HCT116 (cell line): ENCODE data around the gene MYO3B. TPM values are rescaled to one million over a fixed set of nuclear protein-coding genes. Genes with fewer than 3 reads are reported as not detected.

Source experiments
- ATAC-seq: fragments of 200-7000 bp; cut with Tn5 transposase; 2 replicates; pipeline ENCODE4 v1.9.1; 2020; ENCODE audit warnings: mild to moderate bottlenecking, moderate library complexity
- BruUV-seq: library from RNA; stranded (reverse); fragments of 400-500 nt; replicated peaks from 2 replicates; lab custom pipeline; 2021; lab: Mats Ljungman, UMichigan
- CTCF ChIA-PET: fragments of 300-600 bp; sonication (Branson Sonifier 250); formaldehyde crosslinking; loops from one replicate; lab custom pipeline; 2021; ENCODE audit warnings: antibody characterized with exemption; lab: Charles Lee
- POLR2A ChIA-PET: fragments of 300-600, 350-600 bp; sonication (Branson Sonifier 250); formaldehyde crosslinking; loops from one replicate; lab custom pipeline; 2021; ENCODE audit warnings: antibody characterized with exemption; lab: Charles Lee
- RAD21 ChIA-PET, 2 experiments: fragments of 300-600 bp; sonication (Branson Sonifier 250); formaldehyde crosslinking; loops; one replicate each; lab custom pipeline; 2023; ENCODE audit warnings: low total read pairs in 2 of 2; ENCODE audit not compliant: uncharacterized antibody in 2 of 2, unreplicated experiment in 2 of 2, low non-redundant PET in 1 of 2; lab: Charles Lee
- DNase-seq: peaks from one replicate; pipeline ENCODE4 v3.0.0-alpha.2; 2010; ENCODE audit warnings: low read depth, low spot score
- H2AFZ ChIP-seq: fragments of 200-600 bp; shearing (Covaris generic), sonication (generic); 2 replicates; pipeline ENCODE4 v1.6.1; 2017; ENCODE audit warnings: low read depth, mixed run types, mixed read lengths, antibody characterized with exemption, low read length; ENCODE audit not compliant: poor library complexity, severe bottlenecking
- H3K27ac ChIP-seq: 2 replicates; pipeline ENCODE4 v1.5.1; 2012; ENCODE audit warnings: low read depth, low read length
- H3K27me3 ChIP-seq: fragments of 200-600 bp; sonication (generic); 2 replicates; pipeline ENCODE4 v1.6.1; 2016; ENCODE audit warnings: mixed run types, low read length, mixed read lengths; ENCODE audit not compliant: insufficient read depth
- H3K36me3 ChIP-seq, 2 experiments: fragments of 200-500 bp in 1 of 2; fragments of 200-600 bp in 1 of 2; sonication (Bioruptor generic) in 1 of 2; sonication (generic) in 1 of 2; 2 replicates each; pipeline versions ENCODE4 v1.5.1 to v1.6.1; 2014 to 2016; ENCODE audit warnings: low read length in 2 of 2, inconsistent platforms in 1 of 2, mixed read lengths in 1 of 2, mixed run types in 1 of 2; ENCODE audit not compliant: insufficient read depth in 2 of 2, control insufficient read depth in 1 of 2
- H3K4me1 ChIP-seq, 2 experiments: fragments of 200-600 bp in 1 of 2; sonication (generic) in 1 of 2; 2 replicates each; pipeline versions ENCODE4 v1.5.1 to v1.6.1; 2012 to 2017; ENCODE audit warnings: low read length in 2 of 2, inconsistent platforms in 1 of 2, mild to moderate bottlenecking in 1 of 2, mixed read lengths in 1 of 2, mixed run types in 1 of 2, moderate library complexity in 1 of 2; ENCODE audit not compliant: insufficient read depth in 2 of 2, control insufficient read depth in 1 of 2
- H3K4me2 ChIP-seq: fragments of 200-600 bp; sonication (generic); 2 replicates; pipeline ENCODE4 v1.6.1; 2017; ENCODE audit warnings: mixed run types, low read length, mixed read lengths
- H3K4me3 ChIP-seq, 2 experiments: fragments of 200-600 bp in 1 of 2; sonication (generic) in 1 of 2; replicated peaks in 1 of 2; 2 replicates each; pipeline ENCODE4 v1.5.1; 2011 to 2016; ENCODE audit warnings: low read length in 2 of 2, control low read depth in 1 of 2, low read depth in 1 of 2, mild to moderate bottlenecking in 1 of 2, mixed read lengths in 1 of 2, mixed run types in 1 of 2
- H3K79me2 ChIP-seq: fragments of 200-600 bp; sonication (generic); 2 replicates; pipeline ENCODE4 v1.6.1; 2017; ENCODE audit warnings: mild to moderate bottlenecking, mixed run types, low read length, moderate library complexity, mixed read lengths; ENCODE audit not compliant: insufficient read depth
- H3K9ac ChIP-seq: fragments of 200-600 bp; sonication (generic); 2 replicates; pipeline ENCODE4 v1.6.1; 2016; ENCODE audit warnings: low read length, mixed read lengths
- H3K9me2 ChIP-seq: fragments of 200-600 bp; sonication (generic), shearing (Covaris generic); 2 replicates; pipeline ENCODE4 v1.6.1; 2017; ENCODE audit warnings: mixed run types, mild to moderate bottlenecking, moderate library complexity; ENCODE audit not compliant: insufficient read depth
- H3K9me3 ChIP-seq, 2 experiments: fragments of 200-500 bp in 1 of 2; fragments of 200-600 bp in 1 of 2; sonication (Bioruptor generic) in 1 of 2; sonication (generic) in 1 of 2; 2 replicates each; pipeline ENCODE4 v1.6.1; 2014 to 2017; ENCODE audit warnings: low read length in 2 of 2, mixed read lengths in 2 of 2, inconsistent platforms in 1 of 2, low read depth in 1 of 2, mild to moderate bottlenecking in 1 of 2, mixed run types in 1 of 2, moderate library complexity in 1 of 2; ENCODE audit not compliant: control insufficient read depth in 1 of 2, insufficient read depth in 1 of 2
- H4K20me1 ChIP-seq: fragments of 200-600 bp; sonication (generic), shearing (Covaris generic); 2 replicates; pipeline ENCODE4 v1.6.1; 2017; ENCODE audit warnings: mixed run types, mild to moderate bottlenecking, moderate library complexity; ENCODE audit not compliant: insufficient read depth
- CBX3 ChIP-seq: IDR thresholded peaks from 2 replicates; pipeline ENCODE4 v1.6.1; 2012; ENCODE audit warnings: low read depth
- CTCF ChIP-seq, 3 experiments: fragments of 200-600 bp in 1 of 3; sonication (generic) in 1 of 3; IDR thresholded peaks in 2 of 3; conservative IDR thresholded peaks in 1 of 3; 2 replicates each; pipeline ENCODE4 v1.5.1; 2012 to 2017; ENCODE audit warnings: low read depth in 2 of 3, low read length in 2 of 3, antibody characterized with exemption in 1 of 3, borderline replicate concordance in 1 of 3, control low read depth in 1 of 3, mild to moderate bottlenecking in 1 of 3, mixed read lengths in 1 of 3, mixed run types in 1 of 3, moderate library complexity in 1 of 3; ENCODE audit not compliant: insufficient read depth in 1 of 3
- EGR1 ChIP-seq: IDR thresholded peaks from 2 replicates; pipeline ENCODE4 v1.6.1; 2012; ENCODE audit warnings: low read depth
- ELF1 ChIP-seq: IDR thresholded peaks from 2 replicates; pipeline ENCODE4 v1.6.1; 2012; ENCODE audit warnings: low read depth, borderline replicate concordance
- EZH2 ChIP-seq: fragments of 200-600 bp; sonication (generic); IDR thresholded peaks from 2 replicates; pipeline ENCODE4 v1.6.1; 2017; ENCODE audit warnings: antibody characterized with exemption, mixed run types
- EZH2phosphoT487 ChIP-seq: fragments of 200-600 bp; IDR thresholded peaks from 2 replicates; pipeline ENCODE4 v1.6.1; 2018; ENCODE audit warnings: antibody characterized with exemption, borderline replicate concordance
- FOSL1 ChIP-seq: IDR thresholded peaks from 2 replicates; pipeline ENCODE4 v1.6.1; 2012; ENCODE audit warnings: low read depth
- JUND ChIP-seq: IDR thresholded peaks from 2 replicates; pipeline ENCODE4 v1.6.1; 2012
- POLR2A ChIP-seq: IDR thresholded peaks from 2 replicates; pipeline ENCODE4 v1.7.0; 2011; ENCODE audit warnings: borderline replicate concordance; ENCODE audit not compliant: insufficient read depth, insufficient read length; ENCODE audit errors: extremely low read depth
- POLR2AphosphoS5 ChIP-seq: IDR thresholded peaks from 2 replicates; pipeline ENCODE4 v1.6.1; 2011; ENCODE audit warnings: mild to moderate bottlenecking, low read depth, low read length, moderate library complexity
- RAD21 ChIP-seq: IDR thresholded peaks from 2 replicates; pipeline ENCODE4 v1.6.1; 2012; ENCODE audit warnings: low read depth, mild to moderate bottlenecking
- SIN3A ChIP-seq: IDR thresholded peaks from 2 replicates; pipeline ENCODE4 v1.6.1; 2012; ENCODE audit warnings: low read depth
- SP1 ChIP-seq: IDR thresholded peaks from 2 replicates; pipeline ENCODE4 v1.6.1; 2012; ENCODE audit warnings: low read depth
- YY1 ChIP-seq: IDR thresholded peaks from 2 replicates; pipeline ENCODE4 v1.6.1; 2011; ENCODE audit warnings: low read length, low read depth, moderate library complexity, mild to moderate bottlenecking; ENCODE audit not compliant: insufficient replicate concordance; ENCODE audit errors: extremely low read depth
- ZBTB33 ChIP-seq: IDR thresholded peaks from 2 replicates; pipeline ENCODE4 v1.6.1; 2011; ENCODE audit warnings: mild to moderate bottlenecking, low read length, moderate library complexity; ENCODE audit not compliant: insufficient replicate concordance; ENCODE audit errors: extremely low read depth
- ZFX ChIP-seq: fragments of 450-650 bp; IDR thresholded peaks from 2 replicates; pipeline ENCODE4 v1.6.1; 2017
- intact Hi-C: fragments of 100-400 bp; cut with micrococcal nuclease; formaldehyde crosslinking; loops from 2 replicates; pipeline ENCODE4 v1.10.0; 2022
- total RNA-seq: library from RNA; stranded (reverse); gene quantifications from one replicate; pipeline ENCODE4 v1.2.1, GENCODE V29; 2021; ENCODE audit not compliant: unreplicated experiment
- TF ChIP-seq, protein P1 (sequence below): IDR thresholded peaks from 2 replicates; pipeline ENCODE4 v1.6.1; 2012

The MYO3B gene
- total RNA-seq, 1 experiment from 2014 or later: not detected

GRCh38 chr2:170454471-170455372, 276.8 kb downstream of the MYO3B start:
- H3K4me2 ChIP-seq: no peak overlapping the region
- TF ChIP-seq CTCF (IDR thresholded peaks at IDR 0.05 in 2 of 3, conservative IDR thresholded peaks at IDR 0.05 in 1 of 3; ENCODE audit: borderline replicate concordance in 1 of 3, insufficient read depth in 1 of 3, low read depth in 2 of 3, low read length in 2 of 3) (no peak), ZBTB33 (no peak), EZH2 (no peak), RAD21 (no peak), SP1 (no peak), EGR1 (no peak), ZFX (no peak), POLR2A (no peak), FOSL1 (no peak), YY1 (no peak), JUND (no peak), POLR2AphosphoS5 (no peak), ELF1 (no peak), SIN3A (no peak), CBX3 (no peak), EZH2phosphoT487 (no peak)
- TF ChIP-seq, protein P1, sequence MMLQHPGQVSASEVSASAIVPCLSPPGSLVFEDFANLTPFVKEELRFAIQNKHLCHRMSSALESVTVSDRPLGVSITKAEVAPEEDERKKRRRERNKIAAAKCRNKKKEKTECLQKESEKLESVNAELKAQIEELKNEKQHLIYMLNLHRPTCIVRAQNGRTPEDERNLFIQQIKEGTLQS: no peak
- H3K9ac ChIP-seq: no peak overlapping the region
- peak overlapping the region; percentile 2 for H2AFZ ChIP-seq
- BruUV-seq: no TSS peak
- H3K27ac ChIP-seq: no peak overlapping the region
- no peaks in the 10 kb centered on the region for H3K36me3 ChIP-seq
- no peaks in the 10 kb centered on the region for H3K9me3 ChIP-seq
- no peaks in the 10 kb centered on the region for H3K79me2 ChIP-seq
- intact Hi-C loops: no loop called here
- RAD21 ChIA-PET: no interaction called here
- no peaks in the 10 kb centered on the region for H3K9me2 ChIP-seq
- H4K20me1 ChIP-seq: no peaks in the 10 kb centered on the region
- no peak overlapping the region for H3K4me3 ChIP-seq
- CTCF ChIA-PET: no interaction called here
- H3K27me3 ChIP-seq: no peaks in the 10 kb centered on the region
- no peak for ATAC-seq
- POLR2A ChIA-PET: no interaction called here
- no peaks in the 10 kb centered on the region for H3K4me1 ChIP-seq
- DNase-seq: no peak
